Hematopoietic multipotent progenitor cell (in vitro differentiated cells): ENCODE data around the gene IPO5. TPM values are rescaled to one million over a fixed set of nuclear protein-coding genes. Genes with fewer than 3 reads are reported as not detected.
"Not testable (repeated sequence)": the region's sequence is repeated elsewhere in the genome, so short reads cannot be mapped to it uniquely, and the experiment has no call there.

Source experiments
- DNase-seq, 3 donors: peaks; one replicate each; pipeline ENCODE4 v3.0.0-alpha.2; 2011 to 2015; ENCODE audit warnings: low read depth in 2 of 3, low spot score in 2 of 3
- total RNA-seq: library from RNA; depleted of rRNA; stranded (reverse); fragments of >200 nt; gene quantifications from one replicate; pipeline ENCODE4 v1.2.3, GENCODE V29; 2012

The IPO5 gene
- total RNA-seq, 1 donor = 69.5 TPM

GRCh38 chr13:98007001-98007400 is 53.5 kb downstream of the IPO5 start:
- no peak for DNase-seq

- no peak for DNase-seq
Measured at GRCh38 chr13:98013241-98013640, 59.8 kb downstream of the IPO5 start.

- no peak for DNase-seq
Measured at GRCh38 chr13:98014766-98015165, 61.3 kb downstream of the IPO5 start.

GRCh38 chr13:98018293-98018692 is 64.8 kb downstream of the IPO5 start:
- DNase-seq = no peak

- no peak for DNase-seq
Measured at GRCh38 chr13:98019186-98019585, 65.7 kb downstream of the IPO5 start.

- DNase-seq = no peak
Measured at GRCh38 chr13:98020271-98020670, 66.8 kb downstream of the IPO5 start.

GRCh38 chr13:98022210-98022609 is 68.7 kb downstream of the IPO5 start:
- DNase-seq = no peak

- DNase-seq = no peak
Measured at GRCh38 chr13:98025480-98026025, 72.1 kb downstream of the IPO5 start.

- DNase-seq = no peak
Measured at GRCh38 chr13:98026457-98026857, 73.0 kb downstream of the IPO5 start.

GRCh38 chr13:98032168-98032567 is 78.7 kb downstream of the IPO5 start:
- DNase-seq = no peak

- DNase-seq = peak in 2 of 3 donors; percentile 14 to 53
Measured at GRCh38 chr13:98033277-98034247, 80.1 kb downstream of the IPO5 start.

GRCh38 chr13:98035373-98035772 is 81.9 kb downstream of the IPO5 start:
- no peak for DNase-seq

GRCh38 chr13:98036564-98037302 is 83.3 kb downstream of the IPO5 start:
- DNase-seq = not testable (repeated sequence)

GRCh38 chr13:98039261-98039660 is 85.8 kb downstream of the IPO5 start:
- DNase-seq = no peak

GRCh38 chr13:98039964-98040363 is 86.5 kb downstream of the IPO5 start:
- no peak for DNase-seq

GRCh38 chr13:98041081-98041820 is 87.8 kb downstream of the IPO5 start:
- DNase-seq = no peak

- peak in 2 of 3 donors; percentile 29 to 50 for DNase-seq
Measured at GRCh38 chr13:98044301-98044700, 90.8 kb downstream of the IPO5 start.

GRCh38 chr13:98047785-98048184 is 94.3 kb downstream of the IPO5 start:
- not testable (repeated sequence) for DNase-seq

- DNase-seq = no peak
Measured at GRCh38 chr13:98048265-98048664, 94.8 kb downstream of the IPO5 start.

- DNase-seq = no peak
Measured at GRCh38 chr13:98050041-98050466, 96.6 kb downstream of the IPO5 start.

- no peak for DNase-seq
Measured at GRCh38 chr13:98052412-98052811, 98.9 kb downstream of the IPO5 start.
